ENCODE results near the gene RSL1D1.

RSL1D1 gene

GRCh38 chr16:11851294-11852091 is at the start of gene RSL1D1:
Gene RSL1D1, minus strand, starts transcription at chr16:11851542. Its CDS starts 30 bp downstream, at chr16:11851512.
- peak; percentile 95 for DNase-seq (ENCODE audit: low spot score)
- no peak for TF ChIP-seq CTCF (IDR thresholded peaks at IDR 0.05; ENCODE audit: extremely low read depth, missing control alignments)

DNA sequence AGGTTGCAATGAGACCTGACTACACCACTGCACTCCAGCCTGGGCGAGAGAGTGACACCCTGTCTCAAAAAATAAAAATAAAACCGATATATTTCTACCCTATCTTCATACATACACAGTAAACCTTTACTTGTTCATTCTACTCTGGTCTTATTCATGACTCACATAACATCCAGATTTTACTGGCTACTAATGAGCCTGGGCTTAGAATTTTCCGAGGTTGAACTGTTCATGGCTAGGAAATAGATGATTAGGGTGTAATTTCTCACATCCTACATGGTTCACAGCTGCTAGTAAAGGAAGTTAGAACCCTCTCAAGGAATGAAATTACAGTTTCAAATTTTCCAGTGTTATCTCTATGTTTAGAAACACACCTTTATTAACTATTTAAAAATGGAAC is 49.7 kb upstream of the RSL1D1 start:
- DNase-seq (ENCODE audit: low spot score): no peak
- TF ChIP-seq CTCF (IDR thresholded peaks at IDR 0.05; ENCODE audit: extremely low read depth, missing control alignments): no peak

DNA sequence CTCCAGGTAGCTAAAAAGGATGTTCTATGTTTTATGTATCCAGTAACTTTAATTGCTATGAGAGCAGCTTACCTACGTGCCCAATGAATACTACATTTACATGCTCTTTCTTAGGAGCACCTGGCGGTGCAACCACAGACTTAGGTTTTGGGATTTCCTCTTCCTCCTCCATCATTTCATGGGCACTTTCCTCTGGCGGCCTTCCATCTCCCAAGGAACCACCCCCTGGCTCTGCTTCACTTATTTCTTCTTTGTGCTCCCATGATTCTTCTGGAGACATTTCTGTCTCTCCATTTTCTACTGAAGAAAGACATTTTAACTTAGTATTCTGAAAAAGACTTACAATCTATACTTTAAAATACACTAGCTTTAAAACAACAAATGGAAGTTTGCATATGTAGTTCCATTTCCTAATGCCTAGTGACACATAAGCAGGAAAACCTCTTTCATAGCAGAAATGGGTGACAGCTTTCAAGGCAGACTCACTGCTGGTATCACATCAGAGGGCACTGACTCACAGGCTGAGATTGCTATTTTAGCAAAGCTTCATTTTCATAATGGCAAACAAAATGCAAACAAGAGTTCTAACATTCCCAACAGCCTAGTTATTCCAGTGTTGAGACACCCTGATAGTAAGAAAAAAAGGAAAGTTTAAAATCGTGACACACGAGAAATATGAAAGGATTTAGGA is 45.3 kb upstream of the RSL1D1 start:
- no peak for DNase-seq (ENCODE audit: low spot score)

GRCh38 chr16:11893571-11893970 is 42.2 kb upstream of the RSL1D1 start:
- DNase-seq (ENCODE audit: low spot score): no peak
- TF ChIP-seq CTCF (IDR thresholded peaks at IDR 0.05; ENCODE audit: extremely low read depth, missing control alignments): no peak

More for the DNA sequence above, 45.3 kb upstream of the RSL1D1 start:
- no peak for TF ChIP-seq CTCF (IDR thresholded peaks at IDR 0.05; ENCODE audit: extremely low read depth, missing control alignments)

DNA sequence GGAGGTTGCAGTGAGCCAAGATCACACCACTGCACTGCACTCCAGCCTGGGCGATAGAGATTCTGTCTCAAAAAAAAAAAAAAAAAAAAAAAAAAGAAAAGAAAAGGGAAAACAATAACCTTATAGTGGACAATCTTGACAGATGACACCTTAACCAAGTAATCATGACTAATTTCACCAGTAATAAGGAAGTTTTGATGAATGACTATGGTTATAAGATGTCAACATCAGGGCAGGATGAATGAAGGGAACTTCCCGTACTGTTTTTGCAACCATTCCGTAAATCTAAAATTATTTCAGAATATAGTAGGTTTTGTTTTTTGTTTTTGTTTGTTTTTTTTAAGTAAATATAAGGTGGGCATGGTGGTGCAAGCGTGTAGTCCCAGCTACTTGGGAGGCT is 41.4 kb upstream of the RSL1D1 start:
- no peak for DNase-seq (ENCODE audit: low spot score)
- TF ChIP-seq CTCF (IDR thresholded peaks at IDR 0.05; ENCODE audit: extremely low read depth, missing control alignments): no peak

GRCh38 chr16:11890231-11890965 is 39.1 kb upstream of the RSL1D1 start:
- no peak for TF ChIP-seq CTCF (IDR thresholded peaks at IDR 0.05; ENCODE audit: extremely low read depth, missing control alignments)
- no peak for DNase-seq (ENCODE audit: low spot score)

DNA sequence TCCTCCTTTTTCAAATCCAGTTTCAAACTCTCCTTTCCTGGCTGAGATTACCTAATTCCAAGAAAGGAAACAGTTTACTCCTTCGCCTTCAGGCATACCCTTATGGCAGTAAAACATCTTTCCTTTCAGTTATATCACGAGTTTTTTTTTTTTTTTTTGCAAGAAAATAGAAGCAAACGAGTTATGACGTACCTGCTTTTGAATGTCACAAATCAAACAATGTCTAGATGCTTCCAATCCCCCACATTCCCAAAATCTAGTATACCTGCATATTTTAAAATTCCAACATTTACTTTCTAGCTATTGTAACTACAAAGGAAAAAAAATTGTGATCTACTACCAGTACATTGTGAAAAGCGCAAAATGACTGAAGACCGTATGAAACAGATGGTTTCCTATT is 35.5 kb upstream of the RSL1D1 start:
- TF ChIP-seq CTCF (IDR thresholded peaks at IDR 0.05; ENCODE audit: extremely low read depth, missing control alignments): no peak
- DNase-seq (ENCODE audit: low spot score): no peak

All from GM20000 (cell line).